Esophagus mucosa (tissue), 1 donor: ENCODE measurements around the gene KANSL1. TPM values are rescaled to one million over a fixed set of nuclear protein-coding genes. Genes with fewer than 3 reads are reported as not detected.
A peak's percentile ranks its signal among the peaks of the same experiment; 100 is the strongest.
"Not testable (repeated sequence)": the region's sequence is repeated elsewhere in the genome, so short reads cannot be mapped to it uniquely, and the experiment has no call there.

Source experiments
- ATAC-seq: fragments of 200-7000 bp; cut with Tn5 transposase; one replicate; pipeline ENCODE4 v1.9.1; 2020
- total RNA-seq: library from RNA; stranded (reverse); gene quantifications from one replicate; pipeline ENCODE4 v1.2.4, GENCODE V29; 2023
- donor health status: DM: yes; HTN: yes; CAD: no.

The KANSL1 gene
- total RNA-seq, 1 donor from 2014 or later, result 56.2 TPM

GRCh38 chr17:46108550-46109110 is 84.6 kb downstream of the KANSL1 start:
- peak; percentile 49 for ATAC-seq

DNA sequence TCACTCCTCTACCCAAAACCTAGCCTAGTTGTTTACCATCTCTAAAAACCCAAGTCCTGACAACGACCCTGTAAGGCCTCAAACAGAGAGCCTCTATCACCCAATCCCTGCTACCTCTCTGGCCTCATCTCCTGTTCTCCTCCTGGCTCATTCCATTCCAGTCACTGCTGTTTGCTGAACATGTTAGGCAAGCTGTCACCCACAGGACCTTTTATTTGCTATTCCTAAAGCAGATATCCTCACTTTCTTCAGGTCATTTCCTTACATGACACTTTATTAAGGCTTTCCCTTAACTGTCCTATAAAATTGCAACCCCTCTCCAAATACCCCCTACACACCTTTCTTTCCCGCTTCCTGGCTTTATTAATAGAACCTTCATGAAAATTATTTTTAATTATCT is 85.1 kb downstream of the KANSL1 start:
- ATAC-seq, result no peak

DNA sequence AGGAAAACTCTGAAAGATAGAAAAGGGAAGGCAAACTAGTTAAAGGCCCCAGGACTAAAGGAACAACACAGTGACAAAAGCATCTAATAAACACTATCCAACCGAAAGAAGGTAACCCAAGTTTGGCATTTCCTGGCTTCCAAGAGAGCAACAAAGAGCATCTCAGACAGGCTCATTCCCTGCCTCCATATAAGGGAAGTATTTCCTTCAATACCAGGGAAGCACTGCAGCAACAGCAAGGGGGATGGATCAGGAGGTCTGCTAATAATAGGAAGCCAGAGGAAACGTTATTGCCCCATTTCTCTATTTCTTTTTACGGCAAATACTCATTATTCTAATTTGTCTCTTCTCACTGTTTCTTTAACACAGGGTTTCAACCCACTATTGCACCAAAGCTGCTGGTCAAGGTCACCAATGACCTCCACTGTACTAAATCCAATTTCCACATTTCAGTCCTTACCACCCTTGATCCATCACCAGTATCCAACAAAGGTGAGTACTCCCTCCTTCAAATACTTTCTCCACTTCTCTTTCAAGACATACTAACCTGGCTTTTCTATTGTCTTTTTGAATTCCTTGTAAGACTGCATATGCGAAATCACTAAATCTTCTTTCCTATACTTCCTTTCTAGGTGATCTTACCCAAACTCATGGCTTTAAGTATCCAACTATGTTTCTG is 86.1 kb downstream of the KANSL1 start:
- no peak for ATAC-seq

- ATAC-seq, result not testable (repeated sequence)
Observed at GRCh38 chr17:46102806-46103205, 90.4 kb downstream of the KANSL1 start.

DNA sequence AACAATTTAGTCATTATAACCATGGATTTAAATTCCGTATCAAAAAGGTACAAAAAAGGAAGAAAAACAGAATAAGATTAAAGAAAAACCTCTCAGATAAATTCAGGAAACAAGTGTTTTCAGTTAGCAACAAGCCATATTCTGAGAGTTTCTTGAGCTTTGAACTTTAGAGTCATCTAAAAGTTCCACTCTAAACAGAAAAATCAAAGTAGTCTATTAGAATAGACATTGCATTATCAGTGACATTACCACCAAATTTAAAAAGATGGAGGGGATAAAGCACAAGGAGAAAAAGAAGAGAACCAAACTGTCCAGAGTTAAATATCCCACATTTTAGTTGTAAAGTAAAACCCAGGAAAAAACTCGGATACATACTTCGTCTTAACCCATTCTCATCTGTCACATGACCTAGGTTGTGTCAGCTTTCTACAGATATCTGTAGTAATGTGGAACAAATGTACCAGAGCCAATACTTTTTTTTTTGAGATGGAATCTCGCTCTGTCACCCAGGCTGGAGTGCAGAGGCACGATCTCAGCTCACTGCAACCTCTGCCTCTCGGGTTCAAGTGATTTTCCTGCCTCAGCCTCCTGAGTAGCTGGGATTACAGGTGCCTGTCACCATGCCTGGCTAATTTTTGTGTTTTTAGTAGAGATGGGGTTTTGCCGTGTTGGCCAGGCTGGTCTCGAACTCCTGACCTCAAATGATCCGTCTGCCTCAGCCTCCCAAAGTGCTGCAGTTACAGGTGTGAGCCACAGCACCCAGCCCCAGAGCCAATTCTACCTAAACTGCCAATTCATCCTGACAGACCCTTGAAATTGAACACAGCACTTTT is 91.2 kb downstream of the KANSL1 start:
- not testable (repeated sequence) for ATAC-seq

- ATAC-seq, result no peak
Observed at GRCh38 chr17:46100590-46100989, 92.6 kb downstream of the KANSL1 start.

GRCh38 chr17:46099865-46100264 is 93.4 kb downstream of the KANSL1 start:
- ATAC-seq, result no peak

DNA sequence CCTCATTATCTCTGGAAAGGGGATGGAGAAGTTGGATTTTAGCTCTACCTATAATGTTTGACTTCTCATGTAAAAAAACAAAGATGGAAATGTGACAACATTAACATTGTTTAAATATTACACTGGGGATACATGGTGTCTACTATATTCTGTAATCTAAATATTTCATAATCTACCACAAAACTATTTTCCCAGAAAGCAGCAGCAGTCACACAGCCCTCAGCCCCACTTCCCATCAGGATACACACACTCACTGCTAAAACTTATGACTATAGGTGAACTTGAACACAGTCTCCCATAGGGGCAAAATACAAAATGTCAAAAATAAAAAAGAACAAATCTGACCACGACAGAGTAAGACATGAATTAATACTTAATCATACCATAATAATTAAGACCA is 95.7 kb downstream of the KANSL1 start:
- no peak for ATAC-seq

DNA sequence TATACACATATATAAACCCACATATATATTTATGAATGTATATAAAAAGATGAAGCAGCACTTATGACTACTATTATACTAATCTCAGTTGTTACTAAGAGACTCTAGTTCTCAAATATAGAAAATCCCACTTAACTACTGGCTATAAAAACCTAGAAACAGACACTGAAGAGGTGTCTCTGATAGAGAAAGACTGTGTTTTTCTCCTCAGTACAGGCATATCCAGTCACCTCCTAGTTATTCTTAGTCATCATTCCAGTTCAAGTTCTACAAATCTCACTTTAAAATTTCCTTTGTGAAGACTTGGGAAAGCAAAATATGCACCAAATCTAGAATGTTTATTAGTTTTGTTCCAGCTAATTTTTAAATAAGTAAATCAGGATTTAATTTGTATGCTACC is 100.2 kb downstream of the KANSL1 start:
- no peak for ATAC-seq

GRCh38 chr17:46090871-46091270 is 102.4 kb downstream of the KANSL1 start:
- no peak for ATAC-seq

DNA sequence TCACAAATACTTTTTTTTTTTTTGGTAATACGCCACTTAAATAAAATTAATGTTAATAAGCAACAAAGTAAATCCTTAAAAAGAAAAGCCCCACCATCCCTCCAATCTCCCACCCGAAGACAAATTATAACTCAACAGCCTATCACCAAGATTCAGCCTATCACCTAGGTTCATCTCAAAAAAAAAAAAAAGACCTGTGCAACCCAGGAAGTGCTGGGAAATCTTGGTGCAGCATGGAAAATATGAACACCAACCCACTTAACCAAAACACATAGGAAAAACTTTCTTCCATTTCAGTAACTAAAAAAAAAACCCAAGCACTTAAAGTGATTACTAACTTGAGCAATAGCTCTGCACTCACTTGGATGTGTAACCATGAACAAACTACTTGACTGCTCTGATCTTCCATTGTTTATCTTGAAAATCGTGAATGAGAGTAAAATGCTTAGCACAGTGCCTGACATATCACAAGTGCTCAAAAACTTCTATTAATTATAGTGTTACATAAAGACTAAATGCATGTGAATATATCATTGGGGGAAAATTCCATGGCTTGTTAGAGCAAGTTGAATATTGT is 103.8 kb downstream of the KANSL1 start:
- no peak for ATAC-seq

- ATAC-seq, result no peak
Observed at GRCh38 chr17:46088595-46088994, 104.6 kb downstream of the KANSL1 start.

DNA sequence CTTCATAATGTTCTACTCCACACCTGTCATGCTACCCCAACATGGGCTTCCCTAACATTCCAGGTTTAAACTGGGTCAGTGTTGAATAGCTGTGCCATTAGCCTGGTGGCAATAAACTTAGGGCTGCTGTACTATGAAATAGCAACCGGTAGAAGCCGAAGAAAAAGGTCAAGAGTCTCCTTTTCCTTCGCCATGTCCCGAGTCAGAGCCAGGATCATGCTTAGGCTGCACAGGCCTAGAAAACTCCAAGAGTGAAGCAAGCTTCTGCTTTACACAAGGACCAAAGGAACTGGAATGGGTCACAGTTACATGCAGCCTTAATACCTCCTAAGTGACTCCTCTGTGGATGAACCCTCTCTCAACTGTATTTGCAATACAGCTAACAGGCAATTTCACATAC is 105.4 kb downstream of the KANSL1 start:
- not testable (repeated sequence) for ATAC-seq

DNA sequence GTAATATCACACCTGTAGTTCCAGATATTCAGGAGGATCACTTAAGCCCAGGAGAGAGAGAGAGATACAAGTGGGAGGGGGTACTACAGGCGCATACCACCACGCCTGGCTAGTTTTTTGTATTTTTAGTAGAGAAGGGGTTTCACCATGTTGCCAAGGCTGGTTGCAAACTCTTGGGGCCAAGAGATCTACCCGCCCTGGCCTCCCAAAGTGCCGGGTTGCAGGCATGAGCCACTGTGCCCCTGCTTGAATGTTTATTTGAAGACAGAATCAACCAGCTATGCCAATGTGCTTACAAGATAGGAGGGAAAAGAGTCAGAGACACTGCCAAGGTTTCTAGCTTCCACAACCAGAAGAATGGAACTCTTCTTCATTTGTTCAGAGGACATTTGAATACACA is 106.4 kb downstream of the KANSL1 start:
- no peak for ATAC-seq

DNA sequence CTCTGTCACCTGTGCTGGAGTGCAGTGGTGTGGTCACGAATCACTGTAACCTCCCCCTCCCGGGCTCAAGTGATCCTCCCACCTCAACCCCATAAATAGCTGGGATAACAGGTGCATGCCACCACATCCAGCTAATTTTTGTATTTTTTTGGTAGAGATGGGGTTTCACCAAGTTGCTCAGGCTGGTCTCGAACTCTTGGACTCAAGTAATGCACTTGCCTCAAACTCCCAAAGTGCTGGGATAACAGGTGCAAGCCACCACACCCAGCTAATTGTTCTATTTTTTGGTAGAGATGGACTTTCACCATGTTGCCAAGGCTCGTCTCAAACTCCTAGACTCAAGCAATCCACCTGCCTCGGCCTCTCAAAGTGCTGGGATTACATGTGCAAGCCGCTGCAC is 107.7 kb downstream of the KANSL1 start:
- no peak for ATAC-seq

GRCh38 chr17:46082257-46082656 is 111.0 kb downstream of the KANSL1 start:
- ATAC-seq, result no peak

DNA sequence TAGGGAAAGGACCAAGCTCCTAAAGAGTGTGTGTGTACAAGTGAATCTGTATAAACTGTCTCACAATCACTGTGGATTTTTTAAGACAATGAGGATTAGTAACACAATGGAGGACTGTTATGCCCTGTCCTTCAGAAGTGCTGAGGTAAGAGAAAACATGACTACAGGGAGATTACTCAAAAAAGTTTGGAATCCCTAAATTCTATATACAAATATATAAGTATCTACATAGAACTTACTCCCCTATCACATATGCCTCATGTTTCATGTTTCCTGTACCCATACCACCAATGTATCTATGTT is 112.3 kb downstream of the KANSL1 start:
- peak; percentile 29 for ATAC-seq

- ATAC-seq, result no peak
Observed at GRCh38 chr17:46080118-46081017, 112.9 kb downstream of the KANSL1 start.

- ATAC-seq, result no peak
Observed at GRCh38 chr17:46078675-46079074, 114.6 kb downstream of the KANSL1 start.

- no peak for ATAC-seq
Observed at GRCh38 chr17:46074540-46074939, 118.7 kb downstream of the KANSL1 start.

GRCh38 chr17:46072998-46073397 is 120.2 kb downstream of the KANSL1 start:
- ATAC-seq, result no peak

DNA sequence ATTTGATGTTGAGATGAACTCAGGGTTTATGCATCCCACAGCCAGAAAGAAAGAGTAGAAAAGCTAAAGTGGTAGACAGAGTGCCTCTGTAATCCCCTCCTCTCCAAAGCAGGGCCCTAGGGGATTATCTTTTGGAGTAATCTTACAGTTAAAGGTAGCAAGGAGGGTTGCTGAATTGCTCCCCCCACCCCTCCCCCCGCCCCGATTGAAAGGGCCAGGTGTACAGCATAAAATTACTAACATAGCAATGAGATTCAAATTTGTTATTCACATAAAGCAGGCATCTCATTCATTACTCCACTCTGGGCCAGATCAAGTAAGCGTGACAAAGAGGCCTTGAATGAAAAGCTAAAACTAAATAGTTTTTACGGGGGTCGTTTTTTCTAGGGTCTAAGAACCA is 121.4 kb downstream of the KANSL1 start:
- ATAC-seq, result no peak

DNA sequence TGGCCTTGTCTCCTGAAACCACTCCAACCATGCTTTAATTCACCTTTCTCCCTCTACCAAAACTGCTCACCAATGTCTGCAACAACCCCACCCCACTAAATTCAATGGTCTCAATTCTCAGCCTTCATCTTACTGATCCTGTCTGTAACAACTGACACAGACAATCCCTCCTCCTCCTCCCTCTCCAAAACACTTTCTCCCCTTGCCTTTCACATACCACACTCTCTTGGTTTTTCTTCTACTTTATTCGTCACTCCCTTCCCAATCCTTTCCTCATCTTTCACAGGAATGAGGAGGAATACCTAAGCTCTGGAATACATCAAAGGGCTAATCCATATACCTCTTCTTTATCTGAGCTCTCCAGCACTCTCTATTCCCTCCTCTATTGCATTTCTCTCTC is 128.8 kb downstream of the KANSL1 start:
- no peak for ATAC-seq
